SKM-1 (cell line): ENCODE data around the gene MTHFR.

Source experiments
- DNase-seq: peaks from one replicate; lab custom pipeline; 2025; ENCODE audit not compliant: unreplicated experiment; lab: John Stamatoyannopoulos, UW

Gene MTHFR

GRCh38 chr1:11783556-11783955 lies 22.2 kb downstream of the MTHFR start:
- DNase-seq = no peak

GRCh38 chr1:11782127-11782708 lies 23.5 kb downstream of the MTHFR start:
- DNase-seq = no peak

GRCh38 chr1:11781297-11781696 lies 24.5 kb downstream of the MTHFR start:
- DNase-seq = no peak

GRCh38 chr1:11780380-11781147 lies 25.2 kb downstream of the MTHFR start:
- no peak for DNase-seq

- no peak for DNase-seq
Measured at GRCh38 chr1:11779715-11780379, 25.9 kb downstream of the MTHFR start.

- no peak for DNase-seq
Measured at GRCh38 chr1:11778844-11779623, 26.7 kb downstream of the MTHFR start.

GRCh38 chr1:11778336-11778735 lies 27.4 kb downstream of the MTHFR start:
- no peak for DNase-seq

GRCh38 chr1:11777658-11778322 lies 28.0 kb downstream of the MTHFR start:
- no peak for DNase-seq

- no peak for DNase-seq
Measured at GRCh38 chr1:11774753-11775152, 31.0 kb downstream of the MTHFR start.

GRCh38 chr1:11772458-11772857 lies 33.3 kb downstream of the MTHFR start:
- DNase-seq = no peak

GRCh38 chr1:11771481-11772043 lies 34.2 kb downstream of the MTHFR start:
- no peak for DNase-seq

- DNase-seq = no peak
Measured at GRCh38 chr1:11770011-11770410, 35.8 kb downstream of the MTHFR start.

- DNase-seq = no peak
Measured at GRCh38 chr1:11769274-11769673, 36.5 kb downstream of the MTHFR start.

GRCh38 chr1:11768821-11769220 lies 36.9 kb downstream of the MTHFR start:
- no peak for DNase-seq

GRCh38 chr1:11767922-11768704 lies 37.7 kb downstream of the MTHFR start:
- DNase-seq = no peak

- no peak for DNase-seq
Measured at GRCh38 chr1:11766429-11766776, 39.4 kb downstream of the MTHFR start.

- no peak for DNase-seq
Measured at GRCh38 chr1:11765661-11766428, 39.9 kb downstream of the MTHFR start.

- no peak for DNase-seq
Measured at GRCh38 chr1:11764519-11764918, 41.2 kb downstream of the MTHFR start.

- no peak for DNase-seq
Measured at GRCh38 chr1:11764115-11764514, 41.6 kb downstream of the MTHFR start.
